ENCODE data around the gene SLAMF6. TPM values are rescaled to one million over a fixed set of nuclear protein-coding genes. Genes with fewer than 3 reads are reported as not detected.

SLAMF6 gene
- polyA plus RNA-seq, 2 of the 4 experiments (the other 2 are of a cell fraction) = not detected

GRCh38 chr1:160460214-160460642, 62.8 kb downstream of the SLAMF6 start:
- 76% methylated on average over 5 of the region's 5 CpGs for WGBS (ENCODE audit: missing lambda C conversion rate)
- POLR2A ChIA-PET = no interaction called here
- Histone ChIP-seq H3K9me3 (no peaks in the 10 kb centered on the region), H3K4me3 (no peak overlapping the region), H3K4me2 (no peak overlapping the region), H3K27ac (no peak overlapping the region; a peak in 1 of 6 replicates), H3K4me1 (no peaks in the 10 kb centered on the region)
- no peak for TF ChIP-seq SREBF2 (IDR thresholded peaks at IDR 0.05)
- TF ChIP-seq JUNB (IDR thresholded peaks at IDR 0.05) = no peak
- TF ChIP-seq ZNF302 (CRISPR knock-in tag; IDR thresholded peaks at IDR 0.05) = no peak
- no peak for TF ChIP-seq GATA3 (IDR thresholded peaks at IDR 0.05; ENCODE audit: borderline replicate concordance)
- no peak for TF ChIP-seq FOXS1 (CRISPR knock-in tag; IDR thresholded peaks at IDR 0.05)
- no peak for TF ChIP-seq KDM1A (IDR thresholded peaks at IDR 0.05; ENCODE audit: low read depth)
- no peak for TF ChIP-seq ATOH8 (CRISPR knock-in tag; IDR thresholded peaks at IDR 0.05; ENCODE audit: low read depth)
- TF ChIP-seq RNF2 (IDR thresholded peaks at IDR 0.05; ENCODE audit: borderline replicate concordance, low read depth) = no peak
- CTCF ChIA-PET = interaction anchor here (1.0 kb wide), 1 partner anchor 10 kb away, joined by 3 read pairs; no protein-coding TSS in a partner anchor
- FAIRE-seq (no peak), DNase-seq (ENCODE audit: low read depth in 1 of 2, low spot score in 1 of 2) (no peak), ATAC-seq (no peak)

GRCh38 chr1:160459687-160460086, 63.4 kb downstream of the SLAMF6 start:
- TF ChIP-seq HEYL (CRISPR knock-in tag; IDR thresholded peaks at IDR 0.05) (no peak), ZNF302 (CRISPR knock-in tag; IDR thresholded peaks at IDR 0.05) (no peak), SMC3 (IDR thresholded peaks at IDR 0.05) (no peak), RNF2 (IDR thresholded peaks at IDR 0.05; ENCODE audit: borderline replicate concordance, low read depth) (no peak), MAZ (IDR thresholded peaks at IDR 0.05; ENCODE audit: borderline replicate concordance, low read depth, low read length) (no peak), ESRRA (IDR thresholded peaks at IDR 0.05; ENCODE audit: borderline replicate concordance, low read length) (no peak), CBX2 (IDR thresholded peaks at IDR 0.05; ENCODE audit: borderline replicate concordance, low read depth) (no peak), HES2 (IDR thresholded peaks at IDR 0.05) (no peak), PBX3 (IDR thresholded peaks at IDR 0.05) (no peak), FOSL2 (IDR thresholded peaks at IDR 0.05) (no peak), FOSL2 (CRISPR knock-in tag; IDR thresholded peaks at IDR 0.05) (no peak), REST (IDR thresholded peaks at IDR 0.05) (no peak), RAD21 (conservative IDR thresholded peaks at IDR 0.05 in 1 of 2, IDR thresholded peaks at IDR 0.05 in 1 of 2) (no peak), TFCP2L1 (CRISPR knock-in tag; IDR thresholded peaks at IDR 0.05) (no peak), HOXB5 (CRISPR knock-in tag; IDR thresholded peaks at IDR 0.05) (no peak), PHF8 (IDR thresholded peaks at IDR 0.05; ENCODE audit: borderline replicate concordance, low read depth) (no peak), NR3C1 (IDR thresholded peaks at IDR 0.05) (no peak)
- FAIRE-seq (no peak), ATAC-seq (no peak), DNase-seq (ENCODE audit: low read depth in 1 of 2, low spot score in 1 of 2) (no peak)
- no peak overlapping the region for H3K4me3 ChIP-seq
- no peak overlapping the region for H3K27ac ChIP-seq
- H3K4me1 ChIP-seq = no peaks in the 10 kb centered on the region
- 43% methylated on average over 2 of the region's 2 CpGs for WGBS (ENCODE audit: missing lambda C conversion rate)
- no peak overlapping the region for H3K4me2 ChIP-seq
- H3K9me3 ChIP-seq = no peaks in the 10 kb centered on the region
- CTCF ChIA-PET = no interaction called here
- POLR2A ChIA-PET = no interaction called here

Data from A549 (cell line).